ENCODE data around the gene FPR1.

Gene FPR1

GRCh38 chr19:51751655-51752054, at the start of gene FPR1:
TSS of gene FPR1 (minus strand) at chr19:51751878. CDS start at chr19:51746994, 4,884 bp downstream.
- no peak for DNase-seq

DNA sequence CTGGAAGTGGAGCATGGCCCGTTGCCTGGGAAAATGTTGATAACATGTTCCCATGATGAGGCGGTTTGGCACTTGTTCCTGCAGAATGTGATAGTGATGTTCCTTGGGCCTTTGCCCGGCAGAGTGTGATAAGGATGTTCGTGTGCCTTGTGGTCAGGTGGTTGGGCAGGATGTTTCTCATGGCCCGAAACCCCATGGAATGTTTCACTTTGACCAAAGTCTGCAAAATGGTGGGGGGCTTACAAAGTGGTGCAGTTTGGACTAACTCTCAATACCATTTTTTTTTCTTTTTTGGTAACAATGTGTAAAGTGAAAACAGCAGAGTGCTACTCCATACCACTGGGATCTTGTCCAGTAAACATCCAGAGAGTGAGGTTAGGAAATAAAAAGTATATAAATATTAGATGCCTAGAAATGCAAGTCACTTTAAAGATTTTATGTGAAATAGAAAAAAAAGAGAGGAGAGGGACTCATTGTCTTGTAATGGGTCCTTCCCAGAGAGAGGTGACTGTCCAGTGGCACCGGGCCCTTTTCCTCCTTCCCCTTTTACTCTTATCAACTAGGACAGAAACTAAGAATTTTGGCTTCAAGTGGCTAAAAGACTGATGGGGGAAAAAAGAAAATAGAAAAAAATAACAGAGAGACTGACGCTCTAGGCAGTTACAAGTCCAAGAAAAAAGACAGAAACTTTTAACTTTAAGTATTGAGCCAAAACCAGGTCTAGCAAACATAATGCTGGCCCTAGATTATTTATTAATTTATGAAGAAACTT, 49.0 kb upstream of the FPR1 start:
- no peak for DNase-seq

- DNase-seq = no peak
Measured at GRCh38 chr19:51799774-51800472, 48.2 kb upstream of the FPR1 start.

GRCh38 chr19:51799034-51799773, 47.5 kb upstream of the FPR1 start:
- peak; percentile 21 for DNase-seq

DNA sequence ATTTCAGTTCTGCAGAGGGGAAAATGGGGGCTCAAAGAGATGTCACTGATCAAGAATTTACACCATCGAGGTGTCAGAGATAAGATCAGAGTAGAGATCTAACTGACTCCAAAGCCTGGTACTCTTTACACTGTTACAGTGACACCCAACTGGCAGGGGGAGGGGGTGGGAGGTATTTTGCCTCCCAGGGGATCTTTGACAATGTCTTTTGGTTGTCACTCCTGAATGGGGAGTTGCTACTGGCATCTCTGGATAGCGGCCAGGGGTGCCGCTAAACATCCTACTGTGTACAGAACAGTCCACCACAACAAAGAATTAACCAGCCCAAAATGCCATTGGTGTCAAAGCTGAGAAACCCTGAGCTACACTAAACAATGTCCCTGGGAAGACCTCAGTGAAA, 46.4 kb upstream of the FPR1 start:
- no peak for DNase-seq

DNA sequence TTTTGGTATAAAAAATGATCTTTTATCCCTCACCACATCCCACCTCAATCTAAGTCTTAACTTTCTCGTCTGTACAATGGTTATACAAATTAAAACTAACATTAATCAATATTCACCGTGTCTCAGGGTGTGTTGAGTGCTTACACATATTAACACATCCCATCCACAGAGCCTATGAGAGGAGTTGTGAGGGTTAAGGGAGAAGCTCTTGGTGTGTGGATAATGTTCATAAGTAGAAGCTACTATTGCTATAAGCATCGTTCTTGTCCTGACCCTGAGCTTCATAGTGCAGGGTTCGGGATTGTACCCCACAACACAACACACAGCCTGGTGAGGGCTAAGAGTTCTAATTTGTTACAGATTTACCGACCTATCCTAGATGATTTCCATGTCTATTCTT, 45.8 kb upstream of the FPR1 start:
- no peak for DNase-seq

GRCh38 chr19:51796195-51796679, 44.6 kb upstream of the FPR1 start:
- DNase-seq = no peak

GRCh38 chr19:51794885-51795490, 43.3 kb upstream of the FPR1 start, which contains the start of gene FPR3:
TSS of gene FPR3 (plus strand) at chr19:51795157. CDS start at chr19:51823749, 28,592 bp downstream.
- no peak for DNase-seq

DNA sequence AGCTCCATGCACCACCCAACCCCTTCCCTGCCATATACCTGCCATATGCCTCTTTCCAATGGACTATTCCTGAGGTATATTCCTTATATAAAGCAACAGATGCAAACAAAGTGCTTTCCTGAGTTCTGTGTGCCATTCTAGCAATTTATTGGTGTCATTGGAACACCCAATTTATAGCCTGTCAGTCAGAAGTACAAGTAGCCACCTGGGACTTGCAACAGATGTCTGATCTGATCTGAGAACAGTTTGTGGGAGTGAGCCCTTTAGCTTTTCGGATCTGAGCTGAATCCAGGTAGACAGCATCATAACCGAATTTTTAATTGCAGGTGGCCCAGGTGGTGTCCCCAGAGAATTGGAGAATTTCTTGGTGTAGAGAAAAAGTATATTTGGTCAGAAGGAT, 42.3 kb upstream of the FPR1 start:
- no peak for DNase-seq

GRCh38 chr19:51792932-51793331, 41.3 kb upstream of the FPR1 start:
- no peak for DNase-seq

GRCh38 chr19:51789061-51789795, 37.5 kb upstream of the FPR1 start:
- DNase-seq = no peak

- no peak for DNase-seq
Measured at GRCh38 chr19:51788029-51788428, 36.4 kb upstream of the FPR1 start.

DNA sequence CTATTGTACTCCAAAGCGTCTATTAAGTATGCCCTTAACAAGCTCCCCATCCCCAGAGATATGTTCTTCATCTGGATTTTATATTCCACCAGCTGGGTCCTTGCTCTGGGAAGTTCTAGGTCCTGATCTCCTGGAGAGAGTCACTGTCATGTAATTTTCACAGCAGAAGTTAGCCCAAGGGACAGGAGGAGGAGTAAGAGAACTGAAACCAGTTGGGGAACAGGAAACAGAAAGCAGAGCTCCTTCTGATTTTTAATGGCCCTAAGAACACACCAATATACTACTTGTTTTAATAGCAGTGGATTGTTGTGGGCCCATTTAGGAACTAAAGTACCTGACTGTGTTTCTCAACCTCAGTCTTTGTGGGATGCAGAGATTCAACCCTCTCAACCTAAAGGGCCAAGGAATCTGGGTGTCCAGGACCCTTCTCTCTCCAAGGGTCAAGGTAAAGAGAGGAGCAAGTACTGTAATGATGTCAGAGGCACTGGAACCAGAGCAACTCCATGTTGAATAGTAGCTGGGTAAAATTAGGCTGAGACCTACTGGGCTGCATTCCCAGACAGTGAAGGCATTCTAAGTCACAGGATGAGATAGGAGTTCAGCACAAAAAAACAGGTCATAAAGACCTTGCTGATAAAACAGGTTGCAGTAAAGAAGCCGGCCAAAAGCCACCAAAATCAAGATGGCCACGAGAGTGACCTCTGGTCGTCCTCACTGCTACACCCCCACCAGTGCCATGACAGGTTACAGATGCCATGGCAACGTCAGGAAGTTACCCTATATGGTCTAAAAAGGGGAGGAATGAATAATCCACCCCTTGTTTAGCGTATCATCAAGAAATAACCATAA, 35.2 kb upstream of the FPR1 start:
- DNase-seq = no peak

DNA sequence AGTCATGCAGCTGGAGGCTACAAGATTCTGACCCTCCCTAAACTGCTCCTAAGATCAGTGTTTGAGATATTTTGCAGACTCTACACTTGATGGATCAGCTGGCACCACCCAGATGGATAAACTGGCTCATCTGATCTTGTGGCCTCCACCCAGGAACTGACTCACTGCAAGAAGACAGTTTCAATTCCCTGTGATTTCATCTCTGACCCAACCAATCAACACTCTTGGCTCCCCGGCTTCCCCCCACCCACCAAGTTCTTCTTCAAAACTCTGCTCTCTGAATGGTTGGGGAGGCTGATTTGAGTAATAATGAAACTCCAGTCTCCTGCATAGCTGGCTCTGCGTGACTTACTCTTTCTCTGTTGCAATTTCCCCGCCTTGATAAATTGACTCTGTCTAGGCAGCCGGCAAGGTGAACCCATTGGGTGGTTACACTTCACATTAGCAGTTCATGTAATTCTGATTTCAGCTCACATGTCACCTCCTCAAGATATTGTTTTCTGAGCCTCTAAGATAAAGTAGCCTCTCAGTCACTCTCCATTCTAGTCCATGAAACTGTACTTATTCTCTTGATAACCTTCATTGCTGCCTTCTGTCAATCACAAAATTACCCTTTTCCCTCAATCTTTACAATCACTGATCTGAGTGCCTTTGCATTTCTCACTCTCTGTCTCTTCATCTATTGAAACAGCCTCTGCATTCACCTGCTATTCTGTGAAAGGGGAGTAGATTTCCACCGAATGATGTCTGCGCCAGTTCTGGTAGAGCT, 33.4 kb upstream of the FPR1 start:
- DNase-seq = no peak

GRCh38 chr19:51784109-51784785, 32.6 kb upstream of the FPR1 start:
- DNase-seq = no peak

DNA sequence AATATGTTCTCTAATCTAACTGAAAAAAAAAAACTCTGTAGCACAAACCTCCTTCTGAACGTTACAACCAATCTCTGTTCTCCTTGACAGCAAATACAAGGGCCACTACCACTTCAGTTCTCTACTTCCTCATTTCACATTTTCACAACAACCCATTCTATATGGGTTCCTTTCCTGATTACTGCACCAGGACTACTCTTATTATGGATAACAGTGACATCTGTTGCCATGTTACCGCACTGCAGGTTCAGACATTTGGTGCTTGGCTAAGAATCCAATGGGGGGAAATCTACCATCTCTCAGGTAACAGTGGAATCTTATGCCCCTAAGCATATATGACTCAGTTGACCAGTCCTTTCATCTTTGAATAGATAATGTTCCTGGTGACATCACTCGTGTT, 31.7 kb upstream of the FPR1 start:
- DNase-seq = no peak

- no peak for DNase-seq
Measured at GRCh38 chr19:51781999-51782398, 30.3 kb upstream of the FPR1 start.

DNA sequence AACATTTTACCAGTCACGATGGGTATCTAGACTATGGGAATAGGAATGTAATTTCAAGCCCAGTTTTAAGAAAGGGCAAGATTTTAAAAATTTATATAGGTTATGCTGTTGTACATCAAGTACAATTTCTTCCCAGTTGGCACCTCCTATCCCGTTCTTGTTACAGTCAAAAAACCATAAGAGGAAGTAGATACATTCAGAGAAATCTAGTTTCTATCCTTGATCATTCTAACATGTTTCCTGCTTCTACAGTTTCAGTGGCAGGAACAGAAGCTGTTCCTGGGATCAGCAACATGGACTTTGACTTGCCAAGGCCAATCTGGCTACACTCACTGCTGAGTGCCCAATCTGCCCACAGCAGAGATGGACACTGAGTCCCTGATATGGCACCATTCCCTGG, 28.6 kb upstream of the FPR1 start:
- no peak for DNase-seq

GRCh38 chr19:51779703-51780102, 28.0 kb upstream of the FPR1 start:
- DNase-seq = no peak

DNA sequence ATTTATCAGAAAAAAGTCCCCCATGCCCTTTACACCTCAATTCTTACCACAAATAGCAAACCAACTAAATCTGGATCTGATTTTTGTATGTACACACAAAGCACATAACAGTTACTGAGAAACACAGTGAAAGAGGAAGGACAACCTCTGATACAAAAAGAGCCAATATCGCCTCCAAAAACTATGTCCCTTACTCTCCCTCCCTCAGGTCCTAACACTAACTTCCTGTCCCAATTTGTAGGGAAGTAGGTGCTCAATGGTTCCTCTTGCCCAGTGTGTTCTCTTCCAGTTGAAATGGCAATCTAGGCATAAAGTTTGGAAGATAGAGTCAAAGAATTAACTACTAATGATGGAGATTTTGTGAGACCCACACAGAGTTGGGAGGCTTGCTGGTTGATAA, 27.5 kb upstream of the FPR1 start:
- no peak for DNase-seq

Measured in 8988T (cell line).